ENCODE results near the gene SPOUT1. TPM values are rescaled to one million over a fixed set of nuclear protein-coding genes. Genes with fewer than 3 reads are reported as not detected.

Gene SPOUT1
- polyA plus RNA-seq, 3 donors, result 25.7 to 29.9 (median 29.3) TPM

DNA sequence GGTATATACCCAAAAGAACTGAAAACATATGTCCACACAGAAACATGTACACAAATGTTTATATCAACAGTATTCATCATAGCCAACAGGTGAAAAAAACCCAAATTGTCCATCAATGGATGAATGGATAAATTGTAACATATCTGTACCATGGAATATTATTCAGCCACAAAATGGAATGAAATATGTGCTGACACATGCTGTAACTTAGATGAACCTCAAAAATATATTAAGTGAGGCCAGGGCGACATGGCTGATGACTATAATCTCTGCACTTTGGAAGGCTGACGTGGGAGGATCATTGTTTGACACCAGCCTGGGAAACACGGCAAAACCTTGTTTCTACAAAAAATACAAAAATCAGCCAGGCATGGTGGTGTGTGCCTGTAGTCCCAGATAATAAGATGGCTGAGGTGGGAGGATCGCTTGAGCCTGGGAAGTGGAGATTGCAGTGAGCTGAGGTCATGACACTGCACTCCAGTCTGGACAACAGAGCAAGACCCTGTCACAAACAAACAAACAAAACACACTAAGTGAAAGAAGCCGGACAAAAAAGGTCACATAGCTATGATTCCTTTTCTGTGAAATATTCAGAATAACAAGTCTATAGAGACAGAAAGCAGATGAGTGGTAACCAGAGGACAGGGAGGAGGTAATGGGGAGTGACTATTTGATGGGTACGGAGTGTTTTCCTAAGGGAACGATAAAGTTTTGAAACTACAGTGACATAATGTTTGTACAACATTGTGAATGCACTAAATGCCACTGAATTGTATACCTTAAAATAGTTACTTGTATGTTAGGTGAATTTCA is 40.7 kb upstream of the SPOUT1 start:
- no peaks in the 10 kb centered on the region for H3K9me3 Mint-ChIP-seq
- Histone ChIP-seq H4K20me1 (ENCODE audit: insufficient read depth, low read length) (no peaks in the 10 kb centered on the region), H3K79me2 (ENCODE audit: insufficient read depth, low read length) (no peaks in the 10 kb centered on the region), H3K36me3 (replicated peaks in 1 of 2; ENCODE audit: control insufficient read depth in 1 of 2, insufficient read depth in 2 of 2, low read length in 2 of 2) (no peaks in the 10 kb centered on the region), H2AFZ (ENCODE audit: insufficient read depth, low read depth, low read length, poor library complexity, severe bottlenecking) (no peak overlapping the region), H3K4me1 (ENCODE audit: control insufficient read depth in 1 of 2, insufficient read depth in 2 of 2, low read length in 2 of 2) (peaks cover 9 to 11% of the 10 kb centered on the region in 2 donors), H3K27ac (ENCODE audit: low read depth in 1 of 2, low read length in 2 of 2) (no peak overlapping the region), H3K9me3 (replicated peaks in 1 of 2; ENCODE audit: control insufficient read depth in 1 of 2, insufficient read depth in 1 of 2, low read length in 2 of 2) (no peaks in the 10 kb centered on the region), H3K4me2 (replicated peaks; ENCODE audit: extremely low read depth, low read length, poor library complexity, severe bottlenecking) (no peak overlapping the region), H3K9ac (ENCODE audit: insufficient read depth, low read length, poor library complexity, severe bottlenecking) (no peak overlapping the region), H3K27me3 (ENCODE audit: control insufficient read depth in 2 of 2, insufficient read depth in 2 of 2, low read length in 2 of 2) (no peaks in the 10 kb centered on the region), H3K4me3 (replicated peaks in 1 of 3; ENCODE audit: low read depth in 2 of 3, low read length in 3 of 3) (no peak overlapping the region)
- H3K36me3 Mint-ChIP-seq, result peaks cover 0 to 3% of the 10 kb centered on the region in 2 donors
- H3K27ac Mint-ChIP-seq, result no peak overlapping the region
- intact Hi-C loops (cut with micrococcal nuclease), result no loop called here
- peaks cover 12% of the 10 kb centered on the region for H3K4me1 Mint-ChIP-seq
- no peak overlapping the region for H3K4me3 Mint-ChIP-seq
- WGBS (ENCODE audit: insufficient coverage), result no CpG with 5 or more reads among the region's 7 CpGs
- no peak for TF ChIP-seq CTCF (IDR thresholded peaks at IDR 0.05)
- DNase-seq, result no peak
- no peaks in the 10 kb centered on the region for H3K27me3 Mint-ChIP-seq (ENCODE audit: low read depth in 3 of 3)

DNA sequence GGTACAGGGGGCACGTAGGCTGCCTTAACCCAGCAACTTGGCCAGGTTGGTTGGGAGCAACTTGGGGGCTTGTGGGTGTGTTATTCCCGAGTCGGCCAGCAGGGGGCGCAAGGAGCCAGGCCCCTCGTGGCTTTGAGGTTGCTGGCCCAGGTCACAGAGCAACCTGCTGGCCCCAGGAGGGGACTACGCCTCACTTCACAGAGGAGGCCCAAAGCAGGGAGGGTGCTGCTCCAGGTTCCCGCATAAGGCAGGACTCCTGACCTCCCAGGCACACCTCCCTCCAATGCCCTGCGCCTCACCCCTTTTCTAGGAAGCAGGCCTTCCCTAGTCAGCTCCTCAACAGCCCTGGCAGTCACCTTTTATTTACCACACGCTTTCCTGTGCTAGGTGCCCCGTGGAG is 34.1 kb upstream of the SPOUT1 start:
- DNase-seq, result peak; percentile 63 to 73 (median 71)
- H3K27ac ChIP-seq (ENCODE audit: low read depth in 1 of 2, low read length in 2 of 2), result no peak overlapping the region
- H3K4me1 ChIP-seq (ENCODE audit: control insufficient read depth in 1 of 2, insufficient read depth in 2 of 2, low read length in 2 of 2), result no peaks in the 10 kb centered on the region
- H4K20me1 ChIP-seq (ENCODE audit: insufficient read depth, low read length), result no peaks in the 10 kb centered on the region
- H3K4me1 Mint-ChIP-seq, result peaks cover 13% of the 10 kb centered on the region
- H3K36me3 ChIP-seq (replicated peaks in 1 of 2; ENCODE audit: control insufficient read depth in 1 of 2, insufficient read depth in 2 of 2, low read length in 2 of 2), result no peaks in the 10 kb centered on the region
- H2AFZ ChIP-seq (ENCODE audit: insufficient read depth, low read depth, low read length, poor library complexity, severe bottlenecking), result peak overlapping the region; percentile 37
- no peaks in the 10 kb centered on the region for H3K79me2 ChIP-seq (ENCODE audit: insufficient read depth, low read length)
- peaks cover 0 to 2% of the 10 kb centered on the region in 2 donors for H3K36me3 Mint-ChIP-seq
- 35% methylated on average over 10 of the region's 10 CpGs for WGBS (ENCODE audit: insufficient coverage)
- H3K4me2 ChIP-seq (replicated peaks; ENCODE audit: extremely low read depth, low read length, poor library complexity, severe bottlenecking), result no peak overlapping the region
- H3K9ac ChIP-seq (ENCODE audit: insufficient read depth, low read length, poor library complexity, severe bottlenecking), result no peak overlapping the region
- H3K9me3 Mint-ChIP-seq, result peaks cover 0 to 8% (median 0%) of the 10 kb centered on the region in 7 donors
- no peak overlapping the region for H3K4me3 Mint-ChIP-seq
- H3K27me3 ChIP-seq (ENCODE audit: control insufficient read depth in 2 of 2, insufficient read depth in 2 of 2, low read length in 2 of 2), result no peaks in the 10 kb centered on the region
- TF ChIP-seq CTCF (IDR thresholded peaks at IDR 0.05), result peak; percentile 99
- intact Hi-C loops (cut with micrococcal nuclease), result loop anchor here (5.0 kb wide), 1 partner anchor 64 kb away; no protein-coding TSS in a partner anchor
- H3K9me3 ChIP-seq (replicated peaks in 1 of 2; ENCODE audit: control insufficient read depth in 1 of 2, insufficient read depth in 1 of 2, low read length in 2 of 2), result no peaks in the 10 kb centered on the region
- peak overlapping the region in 1 of 7 donors; percentile 12 for H3K27ac Mint-ChIP-seq
- H3K27me3 Mint-ChIP-seq (ENCODE audit: low read depth in 3 of 3), result no peaks in the 10 kb centered on the region
- no peak overlapping the region for H3K4me3 ChIP-seq (replicated peaks in 1 of 3; ENCODE audit: low read depth in 2 of 3, low read length in 3 of 3)

Data from CD14-positive monocyte (primary cell).